ENCODE results near the gene TARBP1.

Gene TARBP1

GRCh38 chr1:234474375-234474774, 4.6 kb downstream of the TARBP1 start:
- H3K79me2 ChIP-seq (ENCODE audit: insufficient read depth, low read length), result peaks cover 68% of the 10 kb centered on the region

GRCh38 chr1:234473118-234473517, 5.9 kb downstream of the TARBP1 start:
- DNase-seq, result no peak
- Histone ChIP-seq H3K4me3 (ENCODE audit: low read depth in 1 of 2, low read length in 2 of 2) (no peak overlapping the region), H3K9ac (ENCODE audit: low read depth, low read length) (no peak overlapping the region), H3K27me3 (ENCODE audit: insufficient read depth, low read length, poor library complexity) (no peaks in the 10 kb centered on the region), H2AFZ (ENCODE audit: low read depth, low read length) (no peak overlapping the region), H3K27ac (ENCODE audit: low read length) (peak overlapping the region; percentile 49), H3K9me3 (ENCODE audit: insufficient read depth, low read length, severe bottlenecking) (no peaks in the 10 kb centered on the region), H3K79me2 (ENCODE audit: insufficient read depth, low read length) (peaks cover 65% of the 10 kb centered on the region), H4K20me1 (ENCODE audit: insufficient read depth, low read length) (peaks cover 17% of the 10 kb centered on the region), H3K4me1 (ENCODE audit: insufficient read depth, low read length) (peaks cover 42% of the 10 kb centered on the region), H3K36me3 (ENCODE audit: insufficient read depth, low read length) (peaks cover 27% of the 10 kb centered on the region), H3K4me2 (ENCODE audit: insufficient read depth, low read length) (peak overlapping the region; percentile 16; the same call in 1 of the 2 replicates)
- ATAC-seq (ENCODE audit: insufficient read depth, low read depth), result no peak
- TF ChIP-seq EZH2 (IDR thresholded peaks at IDR 0.05; ENCODE audit: borderline replicate concordance, low read depth, low read length, severe bottlenecking), result no peak

More at GRCh38 chr1:234474375-234474774, 4.6 kb downstream of the TARBP1 start:
- Histone ChIP-seq H3K36me3 (ENCODE audit: insufficient read depth, low read length) (peaks cover 20% of the 10 kb centered on the region), H2AFZ (ENCODE audit: low read depth, low read length) (no peak overlapping the region), H3K9ac (ENCODE audit: low read depth, low read length) (no peak overlapping the region), H3K27me3 (ENCODE audit: insufficient read depth, low read length, poor library complexity) (no peaks in the 10 kb centered on the region), H3K9me3 (ENCODE audit: insufficient read depth, low read length, severe bottlenecking) (no peaks in the 10 kb centered on the region), H3K27ac (ENCODE audit: low read length) (no peak overlapping the region), H3K4me1 (ENCODE audit: insufficient read depth, low read length) (peaks cover 46% of the 10 kb centered on the region), H3K4me2 (ENCODE audit: insufficient read depth, low read length) (0 out of 2 replicates have a peak overlapping the region, but pooled peaks have one; percentile 98), H3K4me3 (ENCODE audit: low read depth in 1 of 2, low read length in 2 of 2) (no peak overlapping the region), H4K20me1 (ENCODE audit: insufficient read depth, low read length) (peaks cover 17% of the 10 kb centered on the region)
- DNase-seq, result no peak
- no peak for ATAC-seq (ENCODE audit: insufficient read depth, low read depth)
- no peak for TF ChIP-seq EZH2 (IDR thresholded peaks at IDR 0.05; ENCODE audit: borderline replicate concordance, low read depth, low read length, severe bottlenecking)
- no peak for TF ChIP-seq CTCF (IDR thresholded peaks at IDR 0.05; ENCODE audit: borderline replicate concordance, extremely low read depth, low read length, poor library complexity, severe bottlenecking)

- Histone ChIP-seq H3K9ac (ENCODE audit: low read depth, low read length) (no peak overlapping the region), H3K36me3 (ENCODE audit: insufficient read depth, low read length) (peaks cover 57% of the 10 kb centered on the region), H3K4me1 (ENCODE audit: insufficient read depth, low read length) (peaks cover 7% of the 10 kb centered on the region), H3K9me3 (ENCODE audit: insufficient read depth, low read length, severe bottlenecking) (no peaks in the 10 kb centered on the region), H4K20me1 (ENCODE audit: insufficient read depth, low read length) (peaks cover 4% of the 10 kb centered on the region; the same call in 1 of the 2 replicates), H3K4me3 (ENCODE audit: low read depth in 1 of 2, low read length in 2 of 2) (no peak overlapping the region), H3K4me2 (ENCODE audit: insufficient read depth, low read length) (no peak overlapping the region), H3K79me2 (ENCODE audit: insufficient read depth, low read length) (peaks cover 28% of the 10 kb centered on the region), H2AFZ (ENCODE audit: low read depth, low read length) (no peak overlapping the region), H3K27me3 (ENCODE audit: insufficient read depth, low read length, poor library complexity) (no peaks in the 10 kb centered on the region), H3K27ac (ENCODE audit: low read length) (no peak overlapping the region)
- DNase-seq (no peak), ATAC-seq (ENCODE audit: insufficient read depth, low read depth) (no peak)
- TF ChIP-seq EZH2 (IDR thresholded peaks at IDR 0.05; ENCODE audit: borderline replicate concordance, low read depth, low read length, severe bottlenecking) (no peak), CTCF (IDR thresholded peaks at IDR 0.05; ENCODE audit: borderline replicate concordance, extremely low read depth, low read length, poor library complexity, severe bottlenecking) (no peak)
Measured at GRCh38 chr1:234469376-234469775, 9.6 kb downstream of the TARBP1 start.

GRCh38 chr1:234468580-234468979, 10.4 kb downstream of the TARBP1 start:
- Histone ChIP-seq H3K9ac (ENCODE audit: low read depth, low read length) (no peak overlapping the region), H3K79me2 (ENCODE audit: insufficient read depth, low read length) (peaks cover 20% of the 10 kb centered on the region), H3K27ac (ENCODE audit: low read length) (no peak overlapping the region), H3K9me3 (ENCODE audit: insufficient read depth, low read length, severe bottlenecking) (no peaks in the 10 kb centered on the region), H2AFZ (ENCODE audit: low read depth, low read length) (no peak overlapping the region), H3K27me3 (ENCODE audit: insufficient read depth, low read length, poor library complexity) (no peaks in the 10 kb centered on the region), H4K20me1 (ENCODE audit: insufficient read depth, low read length) (peaks cover 4% of the 10 kb centered on the region; the same call in 1 of the 2 replicates), H3K4me3 (ENCODE audit: low read depth in 1 of 2, low read length in 2 of 2) (no peak overlapping the region), H3K4me2 (ENCODE audit: insufficient read depth, low read length) (no peak overlapping the region), H3K4me1 (ENCODE audit: insufficient read depth, low read length) (peaks cover 7% of the 10 kb centered on the region), H3K36me3 (ENCODE audit: insufficient read depth, low read length) (peaks cover 63% of the 10 kb centered on the region)
- DNase-seq, result no peak
- no peak for ATAC-seq (ENCODE audit: insufficient read depth, low read depth)
- TF ChIP-seq EZH2 (IDR thresholded peaks at IDR 0.05; ENCODE audit: borderline replicate concordance, low read depth, low read length, severe bottlenecking) (no peak), CTCF (IDR thresholded peaks at IDR 0.05; ENCODE audit: borderline replicate concordance, extremely low read depth, low read length, poor library complexity, severe bottlenecking) (no peak)
